Transverse colon (tissue), 4 donors: ENCODE measurements around the gene SMYD3.

Experiments
- CTCF ChIP-seq, 5 experiments: fragments of 200-600 bp in 3 of 5; fragments of 450-650 bp in 2 of 5; sonication (generic) in 3 of 5; IDR thresholded peaks; 1 replicate in 2 of 5; 2 replicates in 3 of 5; pipeline ENCODE4 v1.5.1; 2016 to 2017; ENCODE audit warnings: antibody characterized with exemption in 5 of 5, inconsistent platforms in 3 of 5, mild to moderate bottlenecking in 2 of 5, moderate library complexity in 1 of 5
- EP300 ChIP-seq: sonication (generic); formaldehyde crosslinking; IDR thresholded peaks from one replicate; pipeline ENCODE4 v1.6.1; 2017; ENCODE audit warnings: antibody characterized with exemption, low read depth
- POLR2A ChIP-seq: fragments of 450-650 bp; IDR thresholded peaks from one replicate; pipeline ENCODE4 v1.6.1; 2016; ENCODE audit warnings: antibody characterized with exemption, mild to moderate bottlenecking, moderate library complexity
- POLR2AphosphoS5 ChIP-seq, 3 donors: sonication (generic); formaldehyde crosslinking; IDR thresholded peaks; one replicate each; pipeline ENCODE4 v1.6.1; 2016; ENCODE audit warnings: antibody characterized with exemption in 3 of 3

GRCh38 chr1:246063013-246063616 lies 444.0 kb downstream of the SMYD3 start:
- TF ChIP-seq POLR2A (no peak), CTCF (IDR thresholded peaks at IDR 0.05) (no peak), POLR2AphosphoS5 (IDR thresholded peaks at IDR 0.05) (no peak), EP300 (no peak)
